GM12878 (cell line): ENCODE measurements around the gene DNAJC6.

Experiments used
- EZH2 ChIP-seq: IDR thresholded peaks from 2 replicates; pipeline ENCODE4 v1.6.1; 2012; ENCODE audit warnings: low read depth, mild to moderate bottlenecking, control low read depth, inconsistent platforms, low read length, borderline replicate concordance; ENCODE audit not compliant: control insufficient read depth
- MAX ChIP-seq: IDR thresholded peaks from 2 replicates; pipeline ENCODE4 v1.6.1; 2012; ENCODE audit warnings: low read depth, low read length, improper control_type of control experiment
- NR2C2 ChIP-seq: IDR thresholded peaks from 2 replicates; pipeline ENCODE4 v1.6.1; 2011; ENCODE audit warnings: borderline replicate concordance, low read depth; ENCODE audit not compliant: control insufficient read depth, insufficient read length
- PKNOX1 ChIP-seq: fragments of 450-650 bp; IDR thresholded peaks from 2 replicates; pipeline ENCODE4 v1.6.1; 2016; ENCODE audit warnings: mild to moderate bottlenecking
- POLR2A ChIP-seq: IDR thresholded peaks from 2 replicates; pipeline ENCODE4 v1.6.1; 2011; ENCODE audit warnings: low read depth, mild to moderate bottlenecking, low read length
- RB1 ChIP-seq: fragments of 450-650 bp; formaldehyde crosslinking; IDR thresholded peaks from 2 replicates; pipeline ENCODE4 v1.6.1; 2017; ENCODE audit warnings: mild to moderate bottlenecking, borderline replicate concordance
- REST ChIP-seq: IDR thresholded peaks from 2 replicates; pipeline ENCODE4 v1.6.1; 2012; ENCODE audit warnings: mild to moderate bottlenecking, low read depth, low read length
- SMAD5 ChIP-seq: IDR thresholded peaks from 2 replicates; pipeline ENCODE4 v1.6.1; 2016; ENCODE audit warnings: antibody characterized with exemption, low read depth
- TF ChIP-seq, protein P1 (sequence below), 3 experiments: IDR thresholded peaks in 2 of 3; conservative IDR thresholded peaks in 1 of 3; 2 replicates each; pipeline ENCODE4 v1.5.1; 2011; ENCODE audit warnings: low read depth in 3 of 3, low read length in 3 of 3, mild to moderate bottlenecking in 3 of 3, control low read depth in 2 of 3, moderate library complexity in 2 of 3, inconsistent platforms in 1 of 3, mixed read lengths in 1 of 3; ENCODE audit not compliant: control insufficient read depth in 2 of 3, insufficient read depth in 1 of 3; ENCODE audit errors: extremely low read depth in 1 of 3

GRCh38 chr1:65444128-65444640 is 134.8 kb downstream of the DNAJC6 start:
- no peak for TF ChIP-seq RB1
- TF ChIP-seq REST = no peak
- TF ChIP-seq MAX = no peak
- TF ChIP-seq, protein P1, sequence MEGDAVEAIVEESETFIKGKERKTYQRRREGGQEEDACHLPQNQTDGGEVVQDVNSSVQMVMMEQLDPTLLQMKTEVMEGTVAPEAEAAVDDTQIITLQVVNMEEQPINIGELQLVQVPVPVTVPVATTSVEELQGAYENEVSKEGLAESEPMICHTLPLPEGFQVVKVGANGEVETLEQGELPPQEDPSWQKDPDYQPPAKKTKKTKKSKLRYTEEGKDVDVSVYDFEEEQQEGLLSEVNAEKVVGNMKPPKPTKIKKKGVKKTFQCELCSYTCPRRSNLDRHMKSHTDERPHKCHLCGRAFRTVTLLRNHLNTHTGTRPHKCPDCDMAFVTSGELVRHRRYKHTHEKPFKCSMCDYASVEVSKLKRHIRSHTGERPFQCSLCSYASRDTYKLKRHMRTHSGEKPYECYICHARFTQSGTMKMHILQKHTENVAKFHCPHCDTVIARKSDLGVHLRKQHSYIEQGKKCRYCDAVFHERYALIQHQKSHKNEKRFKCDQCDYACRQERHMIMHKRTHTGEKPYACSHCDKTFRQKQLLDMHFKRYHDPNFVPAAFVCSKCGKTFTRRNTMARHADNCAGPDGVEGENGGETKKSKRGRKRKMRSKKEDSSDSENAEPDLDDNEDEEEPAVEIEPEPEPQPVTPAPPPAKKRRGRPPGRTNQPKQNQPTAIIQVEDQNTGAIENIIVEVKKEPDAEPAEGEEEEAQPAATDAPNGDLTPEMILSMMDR (IDR thresholded peaks at IDR 0.05 in 2 of 3, conservative IDR thresholded peaks at IDR 0.05 in 1 of 3; ENCODE audit: control insufficient read depth in 2 of 3, extremely low read depth in 1 of 3, insufficient read depth in 1 of 3, low read depth in 3 of 3, low read length in 3 of 3) = no peak
- TF ChIP-seq SMAD5 = no peak
- no peak for TF ChIP-seq POLR2A
- no peak for TF ChIP-seq EZH2
- no peak for TF ChIP-seq PKNOX1
- no peak for TF ChIP-seq NR2C2
